ENCODE data around the gene AFF2.

Gene AFF2

GRCh38 chrX:148500423-148501385, at the start of gene AFF2:
TSS of gene AFF2 (plus strand) at chrX:148500617. CDS start at chrX:148501098, 481 bp downstream.
- peak; percentile 63 for DNase-seq

- DNase-seq: no peak
Observed at GRCh38 chrX:148457279-148457678, 43.1 kb upstream of the AFF2 start.

GRCh38 chrX:148459343-148459742, 41.1 kb upstream of the AFF2 start:
- no peak for DNase-seq

- no peak for DNase-seq
Observed at GRCh38 chrX:148466292-148466691, 34.1 kb upstream of the AFF2 start.

- DNase-seq: no peak
Observed at GRCh38 chrX:148470324-148470723, 30.1 kb upstream of the AFF2 start.

GRCh38 chrX:148474030-148474429, 26.4 kb upstream of the AFF2 start:
- DNase-seq: no peak

GRCh38 chrX:148492057-148492456, 8.4 kb upstream of the AFF2 start:
- DNase-seq: no peak

GRCh38 chrX:148495176-148495575, 5.2 kb upstream of the AFF2 start:
- no peak for DNase-seq

- no peak for DNase-seq
Observed at GRCh38 chrX:148498067-148498466, 2.4 kb upstream of the AFF2 start.

GRCh38 chrX:148499638-148500422, 587 bp upstream of the AFF2 start:
- DNase-seq: peak; percentile 50

- DNase-seq: peak; percentile 63
Observed at GRCh38 chrX:148501386-148502066, 1.1 kb downstream of the AFF2 start.

- DNase-seq: peak; percentile 77
Observed at GRCh38 chrX:148504506-148504905, 4.1 kb downstream of the AFF2 start.

- no peak for DNase-seq
Observed at GRCh38 chrX:148507418-148507817, 7.0 kb downstream of the AFF2 start.

- no peak for DNase-seq
Observed at GRCh38 chrX:148512453-148512852, 12.0 kb downstream of the AFF2 start.

- no peak for DNase-seq
Observed at GRCh38 chrX:148513661-148514060, 13.2 kb downstream of the AFF2 start.

- DNase-seq: no peak
Observed at GRCh38 chrX:148517176-148517575, 16.8 kb downstream of the AFF2 start.

GRCh38 chrX:148522006-148522405, 21.6 kb downstream of the AFF2 start:
- DNase-seq: no peak

GRCh38 chrX:148523303-148524080, 23.1 kb downstream of the AFF2 start:
- DNase-seq: no peak

GRCh38 chrX:148530464-148531077, 30.2 kb downstream of the AFF2 start:
- no peak for DNase-seq

GRCh38 chrX:148534291-148534690, 33.9 kb downstream of the AFF2 start:
- DNase-seq: no peak

- peak; percentile 64 for DNase-seq
Observed at GRCh38 chrX:148535639-148536038, 35.2 kb downstream of the AFF2 start.

- DNase-seq: no peak
Observed at GRCh38 chrX:148536961-148537360, 36.5 kb downstream of the AFF2 start.

Measured in islet precursor cell (in vitro differentiated cells).